ENCODE results near the gene ARHGEF2. TPM values are rescaled to one million over a fixed set of nuclear protein-coding genes. Genes with fewer than 3 reads are reported as not detected.

Gene ARHGEF2
- total and polyA plus RNA-seq, 9 of the 15 experiments (the other 6 are each of a cell fraction or from before 2014, with no cell fraction given) = 7.1 to 162 (median 62.2) TPM

DNA sequence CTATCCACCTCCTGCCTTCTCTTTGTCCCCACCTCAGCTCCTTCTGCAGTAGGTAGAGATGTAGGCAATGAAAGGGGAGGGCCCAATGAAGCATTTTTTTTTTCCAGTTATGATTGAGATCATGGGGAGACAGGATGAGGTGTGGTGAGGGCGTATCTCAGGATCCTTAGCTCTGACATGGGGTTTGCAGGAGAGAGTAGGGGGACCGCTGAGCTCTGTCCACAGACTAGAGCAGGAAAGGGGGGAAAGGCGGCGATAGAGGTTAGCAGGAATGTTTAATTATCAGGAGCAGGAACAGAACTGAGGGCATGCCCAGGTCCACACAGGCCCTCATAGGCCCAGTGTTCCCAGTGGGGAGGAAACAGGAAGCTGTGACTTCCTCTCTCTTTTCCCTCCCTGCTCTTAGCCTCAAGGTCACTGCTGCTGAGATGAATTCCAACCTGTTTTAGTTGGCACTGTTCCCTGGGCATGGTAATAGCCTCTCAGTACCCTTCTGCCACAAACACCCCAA lies 37.8 kb downstream of the ARHGEF2 start (continued):
- TF ChIP-seq SNIP1 (IDR thresholded peaks at IDR 0.05; ENCODE audit: low read depth) (no peak), MTF1 (CRISPR knock-in tag; IDR thresholded peaks at IDR 0.05; ENCODE audit: borderline replicate concordance) (no peak), PTTG1 (tag; IDR thresholded peaks at IDR 0.05; ENCODE audit: low read depth) (no peak), NCOA1 (IDR thresholded peaks at IDR 0.05; ENCODE audit: low read depth) (no peak), PTBP1 (IDR thresholded peaks at IDR 0.05; ENCODE audit: low read depth, low read length) (no peak), ELF1 (tag; IDR thresholded peaks at IDR 0.05) (peak; percentile 57; the same call in 1 of the 2 replicates), KLF16 (IDR thresholded peaks at IDR 0.05) (no peak), THRB (CRISPR knock-in tag; conservative IDR thresholded peaks at IDR 0.05) (peak; percentile 72; the same call in 1 of the 2 replicates), DPF2 (IDR thresholded peaks at IDR 0.05) (0 out of 2 replicates have a peak, but pooled peaks have one; percentile 13), MTA1 (IDR thresholded peaks at IDR 0.05; ENCODE audit: borderline replicate concordance) (no peak)
- TF ChIP-seq, protein P1, sequence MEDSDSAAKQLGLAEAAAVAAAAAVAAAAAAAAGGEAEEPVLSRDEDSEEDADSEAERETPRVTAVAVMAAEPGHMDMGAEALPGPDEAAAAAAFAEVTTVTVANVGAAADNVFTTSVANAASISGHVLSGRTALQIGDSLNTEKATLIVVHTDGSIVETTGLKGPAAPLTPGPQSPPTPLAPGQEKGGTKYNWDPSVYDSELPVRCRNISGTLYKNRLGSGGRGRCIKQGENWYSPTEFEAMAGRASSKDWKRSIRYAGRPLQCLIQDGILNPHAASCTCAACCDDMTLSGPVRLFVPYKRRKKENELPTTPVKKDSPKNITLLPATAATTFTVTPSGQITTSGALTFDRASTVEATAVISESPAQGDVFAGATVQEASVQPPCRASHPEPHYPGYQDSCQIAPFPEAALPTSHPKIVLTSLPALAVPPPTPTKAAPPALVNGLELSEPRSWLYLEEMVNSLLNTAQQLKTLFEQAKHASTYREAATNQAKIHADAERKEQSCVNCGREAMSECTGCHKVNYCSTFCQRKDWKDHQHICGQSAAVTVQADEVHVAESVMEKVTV (CRISPR knock-in tag; IDR thresholded peaks at IDR 0.05) = no peak
- TF ChIP-seq, protein P2, sequence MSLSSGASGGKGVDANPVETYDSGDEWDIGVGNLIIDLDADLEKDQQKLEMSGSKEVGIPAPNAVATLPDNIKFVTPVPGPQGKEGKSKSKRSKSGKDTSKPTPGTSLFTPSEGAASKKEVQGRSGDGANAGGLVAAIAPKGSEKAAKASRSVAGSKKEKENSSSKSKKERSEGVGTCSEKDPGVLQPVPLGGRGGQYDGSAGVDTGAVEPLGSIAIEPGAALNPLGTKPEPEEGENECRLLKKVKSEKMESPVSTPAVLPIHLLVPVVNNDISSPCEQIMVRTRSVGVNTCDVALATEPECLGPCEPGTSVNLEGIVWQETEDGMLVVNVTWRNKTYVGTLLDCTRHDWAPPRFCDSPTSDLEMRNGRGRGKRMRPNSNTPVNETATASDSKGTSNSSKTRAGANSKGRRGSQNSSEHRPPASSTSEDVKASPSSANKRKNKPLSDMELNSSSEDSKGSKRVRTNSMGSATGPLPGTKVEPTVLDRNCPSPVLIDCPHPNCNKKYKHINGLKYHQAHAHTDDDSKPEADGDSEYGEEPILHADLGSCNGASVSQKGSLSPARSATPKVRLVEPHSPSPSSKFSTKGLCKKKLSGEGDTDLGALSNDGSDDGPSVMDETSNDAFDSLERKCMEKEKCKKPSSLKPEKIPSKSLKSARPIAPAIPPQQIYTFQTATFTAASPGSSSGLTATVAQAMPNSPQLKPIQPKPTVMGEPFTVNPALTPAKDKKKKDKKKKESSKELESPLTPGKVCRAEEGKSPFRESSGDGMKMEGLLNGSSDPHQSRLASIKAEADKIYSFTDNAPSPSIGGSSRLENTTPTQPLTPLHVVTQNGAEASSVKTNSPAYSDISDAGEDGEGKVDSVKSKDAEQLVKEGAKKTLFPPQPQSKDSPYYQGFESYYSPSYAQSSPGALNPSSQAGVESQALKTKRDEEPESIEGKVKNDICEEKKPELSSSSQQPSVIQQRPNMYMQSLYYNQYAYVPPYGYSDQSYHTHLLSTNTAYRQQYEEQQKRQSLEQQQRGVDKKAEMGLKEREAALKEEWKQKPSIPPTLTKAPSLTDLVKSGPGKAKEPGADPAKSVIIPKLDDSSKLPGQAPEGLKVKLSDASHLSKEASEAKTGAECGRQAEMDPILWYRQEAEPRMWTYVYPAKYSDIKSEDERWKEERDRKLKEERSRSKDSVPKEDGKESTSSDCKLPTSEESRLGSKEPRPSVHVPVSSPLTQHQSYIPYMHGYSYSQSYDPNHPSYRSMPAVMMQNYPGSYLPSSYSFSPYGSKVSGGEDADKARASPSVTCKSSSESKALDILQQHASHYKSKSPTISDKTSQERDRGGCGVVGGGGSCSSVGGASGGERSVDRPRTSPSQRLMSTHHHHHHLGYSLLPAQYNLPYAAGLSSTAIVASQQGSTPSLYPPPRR (CRISPR knock-in tag; IDR thresholded peaks at IDR 0.05; ENCODE audit: borderline replicate concordance) = no peak
- TF ChIP-seq, protein P3, sequence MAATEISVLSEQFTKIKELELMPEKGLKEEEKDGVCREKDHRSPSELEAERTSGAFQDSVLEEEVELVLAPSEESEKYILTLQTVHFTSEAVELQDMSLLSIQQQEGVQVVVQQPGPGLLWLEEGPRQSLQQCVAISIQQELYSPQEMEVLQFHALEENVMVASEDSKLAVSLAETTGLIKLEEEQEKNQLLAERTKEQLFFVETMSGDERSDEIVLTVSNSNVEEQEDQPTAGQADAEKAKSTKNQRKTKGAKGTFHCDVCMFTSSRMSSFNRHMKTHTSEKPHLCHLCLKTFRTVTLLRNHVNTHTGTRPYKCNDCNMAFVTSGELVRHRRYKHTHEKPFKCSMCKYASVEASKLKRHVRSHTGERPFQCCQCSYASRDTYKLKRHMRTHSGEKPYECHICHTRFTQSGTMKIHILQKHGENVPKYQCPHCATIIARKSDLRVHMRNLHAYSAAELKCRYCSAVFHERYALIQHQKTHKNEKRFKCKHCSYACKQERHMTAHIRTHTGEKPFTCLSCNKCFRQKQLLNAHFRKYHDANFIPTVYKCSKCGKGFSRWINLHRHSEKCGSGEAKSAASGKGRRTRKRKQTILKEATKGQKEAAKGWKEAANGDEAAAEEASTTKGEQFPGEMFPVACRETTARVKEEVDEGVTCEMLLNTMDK (IDR thresholded peaks at IDR 0.05; ENCODE audit: borderline replicate concordance, insufficient read depth, low read depth, low read length, poor library complexity, severe bottlenecking) = no peak
- TF ChIP-seq, protein P4, sequence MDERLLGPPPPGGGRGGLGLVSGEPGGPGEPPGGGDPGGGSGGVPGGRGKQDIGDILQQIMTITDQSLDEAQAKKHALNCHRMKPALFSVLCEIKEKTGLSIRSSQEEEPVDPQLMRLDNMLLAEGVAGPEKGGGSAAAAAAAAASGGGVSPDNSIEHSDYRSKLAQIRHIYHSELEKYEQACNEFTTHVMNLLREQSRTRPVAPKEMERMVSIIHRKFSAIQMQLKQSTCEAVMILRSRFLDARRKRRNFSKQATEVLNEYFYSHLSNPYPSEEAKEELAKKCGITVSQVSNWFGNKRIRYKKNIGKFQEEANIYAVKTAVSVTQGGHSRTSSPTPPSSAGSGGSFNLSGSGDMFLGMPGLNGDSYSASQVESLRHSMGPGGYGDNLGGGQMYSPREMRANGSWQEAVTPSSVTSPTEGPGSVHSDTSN (CRISPR knock-in tag; IDR thresholded peaks at IDR 0.05; ENCODE audit: low read depth) = no peak
- TF ChIP-seq, protein P4 (tag; conservative IDR thresholded peaks at IDR 0.05; ENCODE audit: low read depth) = no peak

Measured in K562 (cell line).